HTR-8/SVneo (cell line): ENCODE measurements around the gene PIGT.
A peak's percentile ranks its signal among the peaks of the same experiment; 100 is the strongest.

Experiments used
- DNase-seq: peaks from one replicate; pipeline ENCODE4 v3.0.0; 2011; ENCODE audit warnings: low spot score, mixed read lengths; ENCODE audit not compliant: insufficient read length
- FAIRE-seq: peaks from 2 replicates; lab custom pipeline; 2011; peaks lifted over from hg19 to GRCh38; lab: Jason Lieb, UNC

Gene PIGT

GRCh38 chr20:45415822-45416637 lies at the start of gene PIGT:
PIGT (plus strand) TSS chr20:45416141; CDS start chr20:45416157, 16 bp downstream.
- FAIRE-seq: peak; percentile 95

DNA sequence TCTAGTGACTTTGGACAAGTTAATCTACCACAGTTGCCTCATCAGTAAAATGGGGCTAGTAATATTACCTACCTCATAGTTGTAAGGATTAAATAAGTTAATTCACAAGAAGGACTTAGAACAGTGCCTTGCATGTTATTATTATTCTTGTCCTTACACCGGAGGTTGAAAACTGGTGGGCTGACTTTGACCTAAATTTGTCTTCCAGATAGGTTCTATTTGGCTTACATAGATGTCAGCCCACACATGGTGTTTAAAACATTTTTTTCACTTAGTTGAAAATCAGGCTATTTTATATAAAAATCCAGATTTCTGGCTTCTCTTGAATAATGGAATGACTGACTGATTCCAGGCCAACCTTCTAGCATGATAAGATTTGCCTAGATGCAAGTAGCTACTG lies 49.7 kb upstream of the PIGT start:
- no peak for DNase-seq

More at GRCh38 chr20:45415822-45416637, at the start of gene PIGT:
- DNase-seq: peak; percentile 99

GRCh38 chr20:45366631-45367030 lies 49.3 kb upstream of the PIGT start:
- DNase-seq: no peak
- FAIRE-seq: peak; percentile 46

More for the DNA sequence above, 49.7 kb upstream of the PIGT start:
- FAIRE-seq: no peak

DNA sequence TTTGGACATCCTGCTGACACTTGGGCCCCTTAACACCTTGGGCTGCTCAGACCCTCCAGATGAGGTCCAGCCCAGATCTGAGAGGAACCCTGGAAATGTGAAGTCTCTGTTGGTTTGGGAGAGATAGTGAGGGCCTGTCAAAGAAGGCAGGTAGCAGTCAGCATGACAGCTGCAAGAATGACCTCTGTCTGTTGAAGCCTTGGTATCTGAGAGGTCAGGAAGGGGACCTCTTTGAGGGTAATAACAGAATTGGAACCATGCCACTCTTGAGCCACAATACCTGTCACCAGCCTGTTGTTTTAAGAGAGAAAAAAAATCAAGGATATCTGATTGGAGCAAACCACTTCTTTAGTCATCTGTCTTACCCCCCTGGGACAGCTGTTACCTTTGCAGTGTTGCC lies 48.8 kb upstream of the PIGT start:
- FAIRE-seq (no peak), DNase-seq (no peak)

GRCh38 chr20:45368221-45368980 lies 47.5 kb upstream of the PIGT start:
- no peak for DNase-seq
- FAIRE-seq: peak; percentile 16

- peak; percentile 16 for FAIRE-seq
- no peak for DNase-seq
Measured at GRCh38 chr20:45370571-45371160, 45.3 kb upstream of the PIGT start.

DNA sequence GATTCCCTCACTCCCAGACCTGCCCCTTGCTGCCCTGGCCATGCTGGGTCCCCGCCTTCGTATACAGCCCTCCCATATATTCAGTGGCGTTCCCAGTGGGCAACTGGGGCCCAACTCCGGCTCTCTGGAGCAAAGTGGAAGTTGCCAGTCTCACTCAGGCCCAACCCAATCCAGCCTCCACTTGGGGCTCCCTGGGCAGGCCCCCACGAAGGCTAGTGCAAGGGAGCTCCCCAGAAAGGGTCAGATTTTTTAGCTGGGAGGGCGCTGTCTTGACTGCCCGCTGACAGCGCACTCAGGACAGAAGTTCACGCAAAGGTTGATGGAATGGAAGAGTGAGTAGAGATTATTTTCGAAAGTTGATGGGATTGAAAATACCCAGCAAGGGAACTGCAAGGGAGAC lies 43.7 kb upstream of the PIGT start:
- FAIRE-seq (peak; percentile 28), DNase-seq (no peak)

- DNase-seq (no peak), FAIRE-seq (peak; percentile 83)
Measured at GRCh38 chr20:45372646-45373352, 43.1 kb upstream of the PIGT start.

GRCh38 chr20:45373353-45374100 lies 42.4 kb upstream of the PIGT start:
- DNase-seq: peak; percentile 89

DNA sequence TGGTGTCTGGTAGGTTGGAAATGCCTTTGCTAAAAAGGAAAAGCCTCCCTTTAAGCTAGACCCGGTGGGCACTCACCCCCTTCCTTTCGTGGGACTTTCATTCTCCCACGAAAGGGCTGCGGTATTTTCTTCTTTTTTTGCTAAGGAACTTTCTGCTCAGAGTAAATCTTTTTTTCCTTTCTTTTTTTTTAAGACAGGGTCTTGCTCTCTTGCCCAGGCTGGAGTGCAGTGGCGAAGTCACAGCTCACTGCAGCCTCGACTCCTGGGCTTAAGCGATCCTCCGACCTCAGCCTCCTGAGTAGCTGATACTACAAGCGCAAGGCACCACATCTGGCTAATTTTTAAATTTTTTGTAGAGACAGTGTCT lies 41.9 kb upstream of the PIGT start:
- FAIRE-seq: no peak
- DNase-seq: no peak

More at GRCh38 chr20:45373353-45374100, 42.4 kb upstream of the PIGT start:
- FAIRE-seq: peak; percentile 96

GRCh38 chr20:45374966-45375365 lies 41.0 kb upstream of the PIGT start:
- no peak for DNase-seq
- no peak for FAIRE-seq

DNA sequence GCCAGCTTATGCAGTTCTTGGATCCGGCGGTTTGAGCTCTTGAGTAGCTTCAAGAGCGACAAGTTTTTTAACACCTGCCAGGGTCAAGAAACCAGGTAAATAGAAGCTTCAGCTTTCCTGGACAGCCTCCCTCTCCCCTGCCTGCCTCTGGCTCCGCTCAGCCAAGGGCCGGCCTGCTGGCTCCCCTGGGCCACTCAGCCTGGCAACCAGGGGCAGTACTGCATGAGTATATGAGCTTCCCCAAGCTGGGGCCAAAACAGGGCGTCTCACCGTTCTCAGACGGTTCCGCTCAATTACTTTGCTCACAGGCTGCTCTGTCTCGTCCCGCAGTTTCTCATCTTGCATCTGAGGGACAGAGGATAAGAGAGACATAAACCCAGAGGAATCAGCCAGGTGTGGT lies 38.7 kb upstream of the PIGT start:
- FAIRE-seq: no peak
- DNase-seq: no peak

GRCh38 chr20:45378191-45378590 lies 37.8 kb upstream of the PIGT start, which contains the start of gene TP53TG5:
TP53TG5 (minus strand) TSS chr20:45378325; CDS start chr20:45378236, 89 bp downstream.
- FAIRE-seq (peak; percentile 9), DNase-seq (no peak)

DNA sequence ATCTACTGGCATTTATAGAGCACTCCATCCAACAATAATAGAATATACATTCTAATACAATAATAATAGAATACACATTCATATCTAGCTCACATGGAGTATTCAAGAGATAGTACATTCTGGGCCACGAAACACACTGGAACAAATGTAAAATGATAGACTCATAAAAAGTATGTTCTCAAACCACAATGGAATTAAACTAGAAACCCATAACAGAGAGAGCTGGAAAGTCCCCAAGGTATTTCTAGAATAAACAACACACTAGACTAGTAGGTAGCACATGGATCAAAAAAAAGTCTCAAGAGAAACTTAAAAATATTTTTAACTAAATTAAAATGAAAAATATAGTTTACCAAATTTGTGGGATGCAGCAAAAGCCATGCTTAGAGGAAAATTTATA lies 28.7 kb upstream of the PIGT start:
- no peak for FAIRE-seq

GRCh38 chr20:45390931-45391330 lies 25.0 kb upstream of the PIGT start:
- DNase-seq (no peak), FAIRE-seq (peak; percentile 28)

More for the DNA sequence above, 28.7 kb upstream of the PIGT start:
- DNase-seq: no peak

- FAIRE-seq: no peak
- DNase-seq: no peak
Measured at GRCh38 chr20:45391559-45391958, 24.4 kb upstream of the PIGT start.

GRCh38 chr20:45392733-45393132 lies 23.2 kb upstream of the PIGT start:
- FAIRE-seq: peak; percentile 59

DNA sequence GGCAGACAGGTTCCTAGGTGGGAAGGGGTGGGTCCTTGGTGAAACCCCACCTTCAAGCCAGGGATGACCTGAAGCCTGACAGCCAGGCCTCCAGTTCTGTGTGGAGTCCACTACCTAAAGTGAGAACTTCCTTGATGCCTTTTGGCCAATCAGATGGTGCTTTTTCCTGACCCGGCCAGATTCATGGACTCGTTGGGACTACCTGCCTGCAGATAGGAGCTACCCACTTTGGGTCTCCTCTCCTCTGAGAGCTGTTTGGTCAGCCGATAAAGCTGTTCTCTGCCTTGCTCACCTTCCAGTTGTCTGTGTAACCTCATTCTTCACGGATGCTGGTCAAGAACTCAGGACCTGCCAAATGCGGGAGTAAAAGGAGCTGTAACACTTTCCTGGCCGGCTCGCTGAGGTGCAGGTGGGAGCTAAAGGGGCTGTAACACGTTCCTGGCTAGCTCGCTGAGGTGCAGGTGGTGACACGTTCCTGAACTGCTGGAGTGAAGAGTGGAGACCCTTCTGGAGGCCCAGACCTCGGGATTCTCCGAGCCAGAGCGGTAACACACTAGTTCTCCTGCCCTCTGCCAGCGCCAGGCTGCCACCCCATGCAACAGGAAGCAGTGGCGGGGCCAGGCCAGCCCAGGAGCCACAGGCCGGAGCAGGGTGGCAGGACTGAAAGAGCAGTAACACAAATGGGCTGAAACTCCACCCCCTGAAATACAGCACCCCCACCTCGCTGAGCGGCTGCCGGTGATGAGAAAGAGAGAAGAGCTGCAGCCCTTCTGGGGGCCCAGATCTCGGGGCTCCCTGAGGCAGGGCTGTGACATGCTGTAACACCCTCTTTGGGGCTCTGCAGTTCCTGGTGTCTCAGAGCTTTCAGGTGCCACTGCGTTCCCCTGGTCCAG lies 21.5 kb upstream of the PIGT start:
- DNase-seq: no peak
- FAIRE-seq: peak; percentile 88

More at GRCh38 chr20:45392733-45393132, 23.2 kb upstream of the PIGT start:
- DNase-seq: no peak

- DNase-seq (no peak), FAIRE-seq (peak; percentile 92)
Measured at GRCh38 chr20:45395114-45395415, 20.9 kb upstream of the PIGT start.
